ENCODE measurements around the gene MLN.

The MLN gene

GRCh38 chr6:33799454-33800113 is 4.2 kb downstream of the MLN start:
- Histone ChIP-seq H3K9ac (ENCODE audit: low read depth, low read length) (no peak overlapping the region), H3K36me3 (ENCODE audit: insufficient read depth, low read length) (no peaks in the 10 kb centered on the region), H3K4me2 (ENCODE audit: insufficient read depth, low read length) (no peak overlapping the region), H3K4me3 (ENCODE audit: low read depth in 1 of 2, low read length in 2 of 2) (no peak overlapping the region), H2AFZ (ENCODE audit: low read depth, low read length) (no peak overlapping the region), H3K27me3 (ENCODE audit: insufficient read depth, low read length, poor library complexity) (peaks cover 19% of the 10 kb centered on the region), H3K9me3 (ENCODE audit: insufficient read depth, low read length, severe bottlenecking) (no peaks in the 10 kb centered on the region), H3K4me1 (ENCODE audit: insufficient read depth, low read length) (peaks cover 5% of the 10 kb centered on the region; the same call in 1 of the 2 replicates), H3K79me2 (ENCODE audit: insufficient read depth, low read length) (no peaks in the 10 kb centered on the region), H4K20me1 (ENCODE audit: insufficient read depth, low read length) (no peaks in the 10 kb centered on the region; the same call in 1 of the 2 replicates), H3K27ac (ENCODE audit: low read length) (no peak overlapping the region)
- TF ChIP-seq EZH2 (IDR thresholded peaks at IDR 0.05; ENCODE audit: borderline replicate concordance, low read depth, low read length, severe bottlenecking) (no peak), CTCF (IDR thresholded peaks at IDR 0.05; ENCODE audit: borderline replicate concordance, extremely low read depth, low read length, poor library complexity, severe bottlenecking) (no peak)
- DNase-seq (no peak), ATAC-seq (ENCODE audit: insufficient read depth, low read depth) (no peak)

DNA sequence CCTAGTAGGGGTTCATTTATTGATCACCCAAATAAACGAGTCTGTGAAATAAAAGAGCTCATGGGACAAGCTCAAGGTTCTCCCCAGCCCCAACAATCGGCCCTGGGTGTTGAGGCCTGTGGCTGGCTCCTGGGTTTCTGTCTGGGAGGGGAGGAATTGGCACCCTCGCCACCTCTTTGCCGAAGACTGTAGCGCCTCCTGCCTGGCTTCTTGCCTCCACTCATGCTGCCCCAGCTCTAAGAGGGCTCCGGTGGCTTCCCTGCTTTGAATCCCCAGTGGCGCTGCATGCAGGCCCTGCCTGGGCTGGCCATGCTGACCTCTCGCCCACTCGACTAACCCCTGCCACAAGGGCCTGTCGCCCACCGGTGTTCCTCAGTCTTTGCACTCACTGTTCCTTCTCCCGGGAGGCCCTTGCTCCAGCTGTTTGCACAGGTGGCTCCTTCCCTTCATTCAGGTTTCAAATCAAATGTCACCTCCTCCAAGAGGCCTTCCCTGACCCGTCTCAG is 5.4 kb downstream of the MLN start:
- peaks cover 5% of the 10 kb centered on the region; the same call in 1 of the 2 replicates for H3K4me1 ChIP-seq (ENCODE audit: insufficient read depth, low read length)
- no peak overlapping the region for H2AFZ ChIP-seq (ENCODE audit: low read depth, low read length)
- no peak for ATAC-seq (ENCODE audit: insufficient read depth, low read depth)
- no peaks in the 10 kb centered on the region for H3K79me2 ChIP-seq (ENCODE audit: insufficient read depth, low read length)
- H3K27ac ChIP-seq (ENCODE audit: low read length), result no peak overlapping the region
- H3K27me3 ChIP-seq (ENCODE audit: insufficient read depth, low read length, poor library complexity), result peaks cover 19% of the 10 kb centered on the region
- no peaks in the 10 kb centered on the region; the same call in 1 of the 2 replicates for H4K20me1 ChIP-seq (ENCODE audit: insufficient read depth, low read length)
- H3K4me3 ChIP-seq (ENCODE audit: low read depth in 1 of 2, low read length in 2 of 2), result no peak overlapping the region
- H3K4me2 ChIP-seq (ENCODE audit: insufficient read depth, low read length), result no peak overlapping the region
- no peak for TF ChIP-seq EZH2 (IDR thresholded peaks at IDR 0.05; ENCODE audit: borderline replicate concordance, low read depth, low read length, severe bottlenecking)
- no peak for TF ChIP-seq CTCF (IDR thresholded peaks at IDR 0.05; ENCODE audit: borderline replicate concordance, extremely low read depth, low read length, poor library complexity, severe bottlenecking)
- no peaks in the 10 kb centered on the region for H3K36me3 ChIP-seq (ENCODE audit: insufficient read depth, low read length)
- no peaks in the 10 kb centered on the region for H3K9me3 ChIP-seq (ENCODE audit: insufficient read depth, low read length, severe bottlenecking)
- no peak for DNase-seq
- H3K9ac ChIP-seq (ENCODE audit: low read depth, low read length), result no peak overlapping the region

- TF ChIP-seq EZH2 (IDR thresholded peaks at IDR 0.05; ENCODE audit: borderline replicate concordance, low read depth, low read length, severe bottlenecking) (no peak), CTCF (IDR thresholded peaks at IDR 0.05; ENCODE audit: borderline replicate concordance, extremely low read depth, low read length, poor library complexity, severe bottlenecking) (no peak)
- peak; percentile 10 for DNase-seq
- H3K9ac ChIP-seq (ENCODE audit: low read depth, low read length), result no peak overlapping the region
These were observed 6.0 kb downstream of the MLN start for GRCh38 chr6:33797626-33798342.

More at GRCh38 chr6:33797626-33798342, 6.0 kb downstream of the MLN start:
- Histone ChIP-seq H3K79me2 (ENCODE audit: insufficient read depth, low read length) (no peaks in the 10 kb centered on the region), H3K4me3 (ENCODE audit: low read depth in 1 of 2, low read length in 2 of 2) (no peak overlapping the region), H2AFZ (ENCODE audit: low read depth, low read length) (no peak overlapping the region), H3K27ac (ENCODE audit: low read length) (no peak overlapping the region), H3K4me2 (ENCODE audit: insufficient read depth, low read length) (no peak overlapping the region), H3K4me1 (ENCODE audit: insufficient read depth, low read length) (peaks cover 5% of the 10 kb centered on the region; the same call in 1 of the 2 replicates), H4K20me1 (ENCODE audit: insufficient read depth, low read length) (no peaks in the 10 kb centered on the region; the same call in 1 of the 2 replicates), H3K36me3 (ENCODE audit: insufficient read depth, low read length) (no peaks in the 10 kb centered on the region), H3K27me3 (ENCODE audit: insufficient read depth, low read length, poor library complexity) (peaks cover 19% of the 10 kb centered on the region), H3K9me3 (ENCODE audit: insufficient read depth, low read length, severe bottlenecking) (no peaks in the 10 kb centered on the region)
- peak; percentile 65 for ATAC-seq (ENCODE audit: insufficient read depth, low read depth)

Data from DND-41 (cell line).